ENCODE data around the gene HYCC2.

DNA sequence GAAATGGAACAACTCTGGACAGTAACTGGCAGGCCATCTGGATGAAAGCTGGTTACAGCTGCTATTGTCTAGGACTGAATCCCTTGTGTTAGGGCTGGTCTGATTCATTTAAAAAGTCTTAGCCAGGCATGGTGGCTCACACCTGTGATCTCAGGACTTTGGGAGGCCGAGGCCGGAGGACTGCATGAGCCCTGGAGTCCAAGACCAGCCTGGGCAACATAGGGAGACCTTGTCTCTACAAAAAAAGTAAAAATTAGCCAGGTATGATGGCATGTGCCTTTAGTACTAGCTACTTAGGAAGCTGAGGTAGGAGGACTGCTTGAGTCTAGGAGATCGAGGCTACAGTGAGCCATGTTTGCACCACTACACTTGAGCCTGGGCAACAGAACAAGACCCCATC, 29.0 kb upstream of the HYCC2 start:
- TF ChIP-seq GATA3 (IDR thresholded peaks at IDR 0.05; ENCODE audit: low read depth, low read length) (no peak), GATA2 (IDR thresholded peaks at IDR 0.05; ENCODE audit: low read depth, low read length) (no peak)
